K562 (cell line): Measurements from ENCODE around the gene DIS3L2.

Experiments used
- BRCA1 ChIP-seq, 2 experiments: fragments of 450-650 bp in 1 of 2; sonication (generic) in 1 of 2; formaldehyde crosslinking in 1 of 2; IDR thresholded peaks; 2 replicates each; pipeline versions ENCODE4 v1.5.0 to v1.6.1; 2017 to 2020; ENCODE audit warnings: mild to moderate bottlenecking in 1 of 2, missing genetic modification reagents in 1 of 2
- CTCF ChIP-seq, 3 experiments: IDR thresholded peaks in 2 of 3; conservative IDR thresholded peaks in 1 of 3; 2 replicates each; pipeline ENCODE4 v1.5.1; 2011 to 2012; ENCODE audit warnings: low read length in 3 of 3, mild to moderate bottlenecking in 3 of 3, control low read depth in 2 of 3, improper control_type of control experiment in 1 of 3, inconsistent platforms in 1 of 3, low read depth in 1 of 3, mixed read lengths in 1 of 3, moderate library complexity in 1 of 3; ENCODE audit not compliant: insufficient read depth in 2 of 3
- EP400 ChIP-seq: fragments of 450-650 bp; IDR thresholded peaks from 2 replicates; pipeline ENCODE4 v1.6.1; 2017; ENCODE audit warnings: antibody characterized with exemption, mild to moderate bottlenecking, moderate library complexity
- EZH2 ChIP-seq: IDR thresholded peaks from 2 replicates; pipeline ENCODE4 v1.6.1; 2012; ENCODE audit warnings: low read depth, mild to moderate bottlenecking, inconsistent platforms, low read length, borderline replicate concordance
- ZNF212 ChIP-seq: fragments of 450-650 bp; formaldehyde crosslinking; IDR thresholded peaks from 2 replicates; pipeline ENCODE4 v1.4.0; 2020; ENCODE audit warnings: mild to moderate bottlenecking

DNA sequence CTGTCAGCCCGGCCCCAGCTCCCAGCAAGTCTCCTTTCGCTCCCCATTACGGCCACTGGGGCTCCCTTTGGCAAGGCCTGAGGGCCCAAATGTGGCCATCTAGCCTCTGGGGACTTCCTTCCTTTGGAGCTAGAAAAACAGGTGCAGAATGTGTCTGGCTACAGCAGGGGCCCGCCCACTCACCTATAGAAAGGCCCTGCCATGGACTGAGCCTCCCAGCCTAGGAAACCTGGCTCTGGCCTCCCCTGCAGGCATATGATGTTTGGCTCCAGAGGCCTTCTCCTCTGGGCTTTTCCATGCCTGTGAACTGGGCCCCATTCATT is 361.8 kb downstream of the DIS3L2 start:
- TF ChIP-seq CTCF (IDR thresholded peaks at IDR 0.05 in 2 of 3, conservative IDR thresholded peaks at IDR 0.05 in 1 of 3; ENCODE audit: insufficient read depth in 2 of 3, low read depth in 1 of 3, low read length in 3 of 3) (no peak), EP400 (no peak), ZNF212 (CRISPR knock-in tag) (no peak), BRCA1 (IDR thresholded peaks at IDR 0.05) (no peak), BRCA1 (CRISPR knock-in tag; IDR thresholded peaks at IDR 0.05) (no peak), EZH2 (no peak)
